Inferior parietal cortex (tissue), 1 donor: ENCODE measurements around the gene MFAP4.
A peak's percentile ranks its signal among the peaks of the same experiment; 100 is the strongest.

ENCODE experiments used
- DNase-seq: peaks from one replicate; pipeline ENCODE4 v3.0.0-alpha.2; 2016; ENCODE audit errors: extremely low spot score

The MFAP4 gene

GRCh38 chr17:19385521-19385983, 1.4 kb downstream of the MFAP4 start:
- DNase-seq, result no peak

GRCh38 chr17:19384723-19385391, 2.1 kb downstream of the MFAP4 start:
- DNase-seq, result peak; percentile 83

GRCh38 chr17:19383681-19384470, 3.1 kb downstream of the MFAP4 start:
- DNase-seq, result no peak

- DNase-seq, result no peak
Measured at GRCh38 chr17:19382531-19383444, 4.2 kb downstream of the MFAP4 start.

GRCh38 chr17:19381741-19382444, 5.1 kb downstream of the MFAP4 start:
- DNase-seq, result no peak

- no peak for DNase-seq
Measured at GRCh38 chr17:19381361-19381740, 5.6 kb downstream of the MFAP4 start.

- DNase-seq, result no peak
Measured at GRCh38 chr17:19380481-19381301, 6.3 kb downstream of the MFAP4 start.

- DNase-seq, result no peak
Measured at GRCh38 chr17:19379361-19380065, 7.5 kb downstream of the MFAP4 start.

- DNase-seq, result no peak
Measured at GRCh38 chr17:19378416-19379360, 8.3 kb downstream of the MFAP4 start, which contains the start of gene MAPK7. MAPK7 (plus strand) TSS chr17:19378498; CDS start chr17:19378901, 403 bp downstream.

GRCh38 chr17:19377602-19378415, 9.2 kb downstream of the MFAP4 start:
- peak; percentile 96 for DNase-seq

GRCh38 chr17:19376811-19377210, 10.2 kb downstream of the MFAP4 start:
- DNase-seq, result no peak

- DNase-seq, result no peak
Measured at GRCh38 chr17:19375732-19376131, 11.3 kb downstream of the MFAP4 start.

GRCh38 chr17:19374136-19374535, 12.9 kb downstream of the MFAP4 start:
- no peak for DNase-seq

- DNase-seq, result no peak
Measured at GRCh38 chr17:19372866-19373504, 14.0 kb downstream of the MFAP4 start.

- no peak for DNase-seq
Measured at GRCh38 chr17:19372439-19372838, 14.6 kb downstream of the MFAP4 start.

- DNase-seq, result no peak
Measured at GRCh38 chr17:19372011-19372370, 15.0 kb downstream of the MFAP4 start.

- DNase-seq, result no peak
Measured at GRCh38 chr17:19371259-19372010, 15.6 kb downstream of the MFAP4 start.
